ENCODE results near the gene PTGIR. TPM values are rescaled to one million over a fixed set of nuclear protein-coding genes. Genes with fewer than 3 reads are reported as not detected.
A peak's percentile ranks its signal among the peaks of the same experiment; 100 is the strongest.

PTGIR gene
- total RNA-seq, 6 experiments from 2014 or later: 2.4 to 4.1 (median 3.0) TPM

DNA sequence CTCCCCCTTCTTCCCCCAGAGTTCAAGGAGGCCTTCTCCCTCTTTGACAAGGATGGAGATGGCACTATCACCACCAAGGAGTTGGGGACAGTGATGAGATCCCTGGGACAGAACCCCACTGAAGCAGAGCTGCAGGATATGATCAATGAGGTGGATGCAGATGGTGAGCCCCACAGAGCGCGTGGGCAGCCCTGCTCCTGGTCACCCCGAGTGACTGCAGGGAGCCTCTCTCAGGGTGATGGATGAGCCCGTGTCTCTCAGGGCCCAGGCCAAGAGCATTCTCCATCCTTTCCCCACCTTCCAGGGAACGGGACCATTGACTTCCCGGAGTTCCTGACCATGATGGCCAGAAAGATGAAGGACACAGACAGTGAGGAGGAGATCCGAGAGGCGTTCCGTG lies 16.7 kb downstream of the PTGIR start:
- ATAC-seq (no peak), DNase-seq (peak in 2 of 3 donors; percentile 24 to 35)
- H3K36me3 ChIP-seq: peaks cover 6 to 37% (median 18%) of the 10 kb centered on the region in 4 donors
- no peaks in the 10 kb centered on the region for H3K27me3 ChIP-seq
- no peak overlapping the region for H3K4me3 ChIP-seq
- TF ChIP-seq, protein P1, sequence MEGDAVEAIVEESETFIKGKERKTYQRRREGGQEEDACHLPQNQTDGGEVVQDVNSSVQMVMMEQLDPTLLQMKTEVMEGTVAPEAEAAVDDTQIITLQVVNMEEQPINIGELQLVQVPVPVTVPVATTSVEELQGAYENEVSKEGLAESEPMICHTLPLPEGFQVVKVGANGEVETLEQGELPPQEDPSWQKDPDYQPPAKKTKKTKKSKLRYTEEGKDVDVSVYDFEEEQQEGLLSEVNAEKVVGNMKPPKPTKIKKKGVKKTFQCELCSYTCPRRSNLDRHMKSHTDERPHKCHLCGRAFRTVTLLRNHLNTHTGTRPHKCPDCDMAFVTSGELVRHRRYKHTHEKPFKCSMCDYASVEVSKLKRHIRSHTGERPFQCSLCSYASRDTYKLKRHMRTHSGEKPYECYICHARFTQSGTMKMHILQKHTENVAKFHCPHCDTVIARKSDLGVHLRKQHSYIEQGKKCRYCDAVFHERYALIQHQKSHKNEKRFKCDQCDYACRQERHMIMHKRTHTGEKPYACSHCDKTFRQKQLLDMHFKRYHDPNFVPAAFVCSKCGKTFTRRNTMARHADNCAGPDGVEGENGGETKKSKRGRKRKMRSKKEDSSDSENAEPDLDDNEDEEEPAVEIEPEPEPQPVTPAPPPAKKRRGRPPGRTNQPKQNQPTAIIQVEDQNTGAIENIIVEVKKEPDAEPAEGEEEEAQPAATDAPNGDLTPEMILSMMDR (IDR thresholded peaks at IDR 0.05): no peak
- TF ChIP-seq POLR2A (IDR thresholded peaks at IDR 0.05): no peak
- peaks cover 0 to 37% (median 13%) of the 10 kb centered on the region in 4 donors for H3K4me1 ChIP-seq
- intact Hi-C loops (cut with DNase I): no loop called here
- WGBS (ENCODE audit: insufficient coverage, low coverage, low lambda C conversion rate, missing lambda C conversion rate): no CpG with 5 or more reads among the region's 9 CpGs
- H3K9me3 ChIP-seq: no peaks in the 10 kb centered on the region
- H3K27ac ChIP-seq: no peak overlapping the region

- DNase-seq (peak in 1 of 3 donors; percentile 49), ATAC-seq (no peak)
- 90% methylated on average over 4 of the region's 12 CpGs for WGBS (ENCODE audit: insufficient coverage, low coverage, low lambda C conversion rate, missing lambda C conversion rate)
- no peaks in the 10 kb centered on the region for H3K27me3 ChIP-seq
- H3K4me3 ChIP-seq: no peak overlapping the region
- no peaks in the 10 kb centered on the region for H3K9me3 ChIP-seq
- TF ChIP-seq, protein P1 (IDR thresholded peaks at IDR 0.05): no peak
- TF ChIP-seq POLR2A (IDR thresholded peaks at IDR 0.05): no peak
- peaks cover 0 to 44% (median 14%) of the 10 kb centered on the region in 4 donors for H3K4me1 ChIP-seq
- no peak overlapping the region for H3K27ac ChIP-seq
- peaks cover 6 to 37% (median 18%) of the 10 kb centered on the region in 4 donors for H3K36me3 ChIP-seq
- intact Hi-C loops (cut with DNase I): no loop called here
These were observed 17.4 kb downstream of the PTGIR start for GRCh38 chr19:46607448-46607841.

DNA sequence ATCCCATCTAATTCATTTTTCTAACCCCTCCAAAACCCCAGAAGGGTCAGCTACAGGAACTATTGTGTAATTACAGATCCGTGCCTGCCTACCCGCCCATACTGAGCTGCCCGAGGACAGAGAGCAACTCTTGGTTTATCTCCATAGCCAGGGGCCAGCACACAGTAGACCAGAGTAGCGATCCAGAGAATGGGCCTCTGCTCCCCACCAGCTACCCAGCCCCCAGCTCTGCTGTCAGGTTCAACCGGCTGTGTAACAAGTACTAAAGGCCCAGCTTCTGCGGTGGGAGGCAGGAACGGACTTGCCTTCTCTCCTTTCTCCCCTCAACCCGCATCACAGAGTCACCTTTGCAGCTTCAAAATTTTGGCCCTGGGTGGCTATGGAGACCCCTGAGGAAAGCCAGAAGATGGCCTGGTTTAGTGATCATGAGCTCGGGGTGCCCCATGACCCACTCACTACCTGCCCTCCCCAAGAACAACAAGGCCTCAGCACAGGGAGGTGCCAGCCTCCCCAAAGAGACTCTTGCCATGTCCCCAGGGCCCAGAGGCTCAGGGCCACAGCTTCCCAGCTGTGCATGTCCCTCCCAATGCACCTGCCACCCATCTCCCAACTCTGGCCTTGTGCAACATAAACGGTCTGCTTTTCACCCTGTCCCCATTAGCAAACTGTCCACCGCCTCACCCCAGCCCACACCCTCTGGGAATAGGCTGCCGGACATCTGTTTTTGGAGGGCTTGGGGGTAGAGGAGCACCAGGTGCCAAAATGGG lies 18.0 kb downstream of the PTGIR start:
- peaks cover 0 to 45% (median 14%) of the 10 kb centered on the region in 4 donors for H3K4me1 ChIP-seq

GRCh38 chr19:46606019-46606418 lies 18.9 kb downstream of the PTGIR start:
- peaks cover 6 to 37% (median 18%) of the 10 kb centered on the region in 4 donors for H3K36me3 ChIP-seq

More for the DNA sequence above, 18.0 kb downstream of the PTGIR start:
- DNase-seq (peak in 2 of 3 donors; percentile 48 to 55), ATAC-seq (no peak)
- H3K36me3 ChIP-seq: peaks cover 6 to 37% (median 18%) of the 10 kb centered on the region in 4 donors
- H3K4me3 ChIP-seq: no peak overlapping the region
- H3K9me3 ChIP-seq: no peaks in the 10 kb centered on the region
- H3K27ac ChIP-seq: no peak overlapping the region
- no peaks in the 10 kb centered on the region for H3K27me3 ChIP-seq
- TF ChIP-seq, protein P1 (IDR thresholded peaks at IDR 0.05): no peak
- TF ChIP-seq POLR2A (IDR thresholded peaks at IDR 0.05): no peak
- intact Hi-C loops (cut with DNase I): no loop called here
- 43% methylated on average over 7 of the region's 12 CpGs for WGBS (ENCODE audit: insufficient coverage, low coverage, low lambda C conversion rate, missing lambda C conversion rate)

More at GRCh38 chr19:46606019-46606418, 18.9 kb downstream of the PTGIR start:
- Histone ChIP-seq H3K4me1 (peaks cover 0 to 45% (median 14%) of the 10 kb centered on the region in 4 donors), H3K27ac (peak overlapping the region in 1 of 3 donors; percentile 100), H3K27me3 (no peaks in the 10 kb centered on the region), H3K4me3 (no peak overlapping the region), H3K9me3 (no peaks in the 10 kb centered on the region)
- DNase-seq (peak in 2 of 3 donors; percentile 46 to 55), ATAC-seq (no peak)
- TF ChIP-seq, protein P1 (IDR thresholded peaks at IDR 0.05): no peak
- TF ChIP-seq POLR2A (IDR thresholded peaks at IDR 0.05): no peak
- intact Hi-C loops (cut with DNase I): no loop called here
- WGBS (ENCODE audit: insufficient coverage, low coverage, low lambda C conversion rate, missing lambda C conversion rate): 85% methylated on average over 7 of the region's 11 CpGs
